ENCODE results near the gene ZFR. TPM values are rescaled to one million over a fixed set of nuclear protein-coding genes. Genes with fewer than 3 reads are reported as not detected.

Gene ZFR
- 10 to 100 TPM; 27.7 to 67.1 (median 54.8) TPM for total RNA-seq

GRCh38 chr5:32444431-32445286, at the start of gene ZFR:
TSS of gene ZFR (minus strand) at chr5:32444740. CDS start at chr5:32444658, 82 bp downstream.
- WGBS, 2 donors = 14 to 48% methylated on average over 5 to 20 of the region's 70 CpGs
- intact Hi-C loops (cut with DNase I) = no loop called here
- H3K4me1 ChIP-seq = peaks cover 29 to 72% (median 38%) of the 10 kb centered on the region in 3 donors
- DNase-seq = peak; percentile 34
- peak within 1 kb of the TSS; percentile 94 to 99 (median 96) for H3K27ac ChIP-seq
- no peak for TF ChIP-seq CTCF (IDR thresholded peaks at IDR 0.05)
- TF ChIP-seq POLR2A (IDR thresholded peaks at IDR 0.05) = peak in 3 of 4 donors; percentile 57 to 93 (median 71)
- H3K4me3 ChIP-seq = peak within 1 kb of the TSS; percentile 87 to 96 (median 90)
- H3K9me3 ChIP-seq = no peaks in the 10 kb centered on the region
- no peaks in the 10 kb centered on the region for H3K36me3 ChIP-seq
- no peaks in the 10 kb centered on the region for H3K27me3 ChIP-seq

GRCh38 chr5:32490972-32491557, 46.5 kb upstream of the ZFR start:
- Histone ChIP-seq H3K27ac (no peak overlapping the region), H3K9me3 (no peaks in the 10 kb centered on the region), H3K27me3 (no peaks in the 10 kb centered on the region), H3K4me3 (no peak overlapping the region), H3K4me1 (peaks cover 0 to 10% (median 5%) of the 10 kb centered on the region in 3 donors), H3K36me3 (no peaks in the 10 kb centered on the region)
- intact Hi-C loops (cut with DNase I) = no loop called here
- no peak for TF ChIP-seq CTCF (IDR thresholded peaks at IDR 0.05)
- TF ChIP-seq POLR2A (IDR thresholded peaks at IDR 0.05) = no peak
- 85 to 88% methylated on average over 4 of the region's 6 CpGs for WGBS, 2 donors
- DNase-seq = no peak

- peak; percentile 66 to 77 (median 70) for TF ChIP-seq CTCF (IDR thresholded peaks at IDR 0.05)
- no peak for TF ChIP-seq POLR2A (IDR thresholded peaks at IDR 0.05)
- 8 to 21% methylated on average over 10 of the region's 10 CpGs for WGBS, 2 donors
- Histone ChIP-seq H3K36me3 (no peaks in the 10 kb centered on the region), H3K9me3 (no peaks in the 10 kb centered on the region), H3K4me1 (peaks cover 0 to 10% (median 5%) of the 10 kb centered on the region in 3 donors), H3K27ac (no peak overlapping the region), H3K4me3 (no peak overlapping the region), H3K27me3 (no peaks in the 10 kb centered on the region)
- intact Hi-C loops (cut with DNase I) = loop anchor here (5.0 kb wide), 1 partner anchor 102 kb away; no protein-coding TSS in a partner anchor
- no peak for DNase-seq
Observed at GRCh38 chr5:32489791-32490562, 45.4 kb upstream of the ZFR start.

GRCh38 chr5:32487424-32487823, 42.9 kb upstream of the ZFR start:
- Histone ChIP-seq H3K27ac (no peak overlapping the region), H3K9me3 (no peaks in the 10 kb centered on the region), H3K36me3 (no peaks in the 10 kb centered on the region), H3K4me3 (no peak overlapping the region), H3K27me3 (no peaks in the 10 kb centered on the region), H3K4me1 (peaks cover 0 to 10% (median 5%) of the 10 kb centered on the region in 3 donors)
- intact Hi-C loops (cut with DNase I) = loop anchor here (5.0 kb wide), 1 partner anchor 105 kb away; no protein-coding TSS in a partner anchor
- DNase-seq = no peak
- TF ChIP-seq CTCF (IDR thresholded peaks at IDR 0.05) = no peak
- TF ChIP-seq POLR2A (IDR thresholded peaks at IDR 0.05) = no peak
- WGBS, 2 donors = 71 to 77% methylated on average over 5 of the region's 5 CpGs

Measured in esophagus squamous epithelium (tissue), 5 donors.